HG02870 (cell line): ENCODE measurements around the gene PIH1D1.

ENCODE experiments used
- ATAC-seq: cut with Tn5 transposase; IDR thresholded peaks from one replicate; pipeline ENCODE4 v1.9.1; 2021; ENCODE audit warnings: mild to moderate bottlenecking, moderate library complexity; ENCODE audit not compliant: unreplicated experiment

The PIH1D1 gene

DNA sequence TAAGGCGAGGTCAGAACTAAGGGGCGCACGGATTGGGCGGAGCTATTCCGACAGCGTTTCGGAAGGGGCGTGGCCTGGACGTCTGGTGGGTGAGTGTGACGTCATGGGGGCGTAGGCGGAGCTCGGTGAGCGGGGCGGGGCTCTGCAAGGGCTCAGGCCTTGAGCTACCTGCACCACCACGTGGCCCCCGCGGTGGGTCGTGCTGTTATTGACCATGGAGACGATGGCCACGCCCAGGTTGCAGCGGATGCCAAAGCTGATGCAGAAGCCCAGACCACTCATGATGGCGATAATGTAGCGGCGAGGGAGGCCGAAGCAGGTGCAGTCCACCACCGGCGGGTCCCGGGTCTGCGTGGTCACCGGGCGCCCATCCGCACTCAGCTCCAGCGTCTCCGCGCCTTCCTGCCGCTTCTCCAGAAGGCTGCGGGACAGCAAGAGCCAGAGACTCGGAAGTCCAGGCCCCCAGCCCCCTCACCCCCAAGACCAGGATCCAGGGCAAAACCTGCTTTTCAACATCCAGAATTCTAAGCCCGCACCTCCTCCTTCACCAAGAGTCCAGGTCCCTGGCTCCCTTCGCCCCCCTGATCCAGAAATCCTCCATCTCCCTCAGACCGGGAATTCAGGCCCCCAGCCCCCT lies 15.1 kb downstream of the PIH1D1 start:
- ATAC-seq, result no peak

DNA sequence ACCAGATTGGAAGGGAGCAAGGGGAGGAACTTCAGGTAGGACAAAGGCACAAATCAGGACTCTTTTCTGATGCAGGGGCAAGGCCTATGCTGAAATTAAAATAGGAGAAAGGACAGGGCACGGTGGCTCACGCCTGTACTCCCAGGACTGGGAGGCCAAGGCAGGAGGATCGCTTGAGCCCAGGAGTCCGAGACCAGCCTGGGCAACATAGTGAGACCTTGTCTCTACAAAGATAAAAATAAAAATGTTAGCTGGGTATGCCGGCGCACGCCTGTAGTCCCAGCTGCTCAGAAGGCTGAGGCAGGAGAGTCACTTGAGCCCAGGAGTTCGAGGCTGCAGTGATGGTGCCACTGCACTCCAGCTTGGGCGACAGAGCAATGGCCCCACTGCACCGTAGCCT lies 15.9 kb downstream of the PIH1D1 start:
- no peak for ATAC-seq

DNA sequence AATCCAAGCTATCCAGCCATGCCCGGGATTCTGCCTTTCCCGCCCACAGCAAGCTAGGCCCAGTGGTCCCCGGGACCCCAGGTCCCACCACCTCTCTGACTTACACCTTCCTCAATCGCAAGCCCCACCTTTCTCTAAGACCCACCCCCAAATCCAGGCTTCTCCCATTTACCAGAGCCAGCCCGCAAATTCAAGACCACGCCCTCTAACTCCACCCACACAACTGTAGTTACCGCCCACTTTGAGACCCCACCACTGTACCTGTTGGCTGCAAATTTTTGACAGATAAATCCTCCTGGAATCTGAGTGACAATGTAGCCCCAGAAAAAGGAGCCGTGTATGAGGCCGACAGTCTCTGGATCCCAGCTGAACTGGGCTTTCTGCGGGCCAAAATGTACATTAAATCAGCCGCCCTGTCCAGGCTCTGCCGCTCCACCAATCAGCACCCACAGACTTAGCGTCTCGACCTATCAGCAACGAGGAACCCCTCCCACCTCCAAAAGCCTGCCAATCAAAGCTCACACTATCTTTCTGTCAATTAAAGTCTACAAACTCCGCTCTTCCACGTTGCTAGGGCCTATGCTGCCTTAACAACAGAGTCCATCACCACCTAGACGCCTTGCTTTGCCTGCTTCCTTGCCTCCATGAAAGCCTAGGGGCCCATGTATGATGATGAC lies 16.6 kb downstream of the PIH1D1 start:
- ATAC-seq, result no peak

DNA sequence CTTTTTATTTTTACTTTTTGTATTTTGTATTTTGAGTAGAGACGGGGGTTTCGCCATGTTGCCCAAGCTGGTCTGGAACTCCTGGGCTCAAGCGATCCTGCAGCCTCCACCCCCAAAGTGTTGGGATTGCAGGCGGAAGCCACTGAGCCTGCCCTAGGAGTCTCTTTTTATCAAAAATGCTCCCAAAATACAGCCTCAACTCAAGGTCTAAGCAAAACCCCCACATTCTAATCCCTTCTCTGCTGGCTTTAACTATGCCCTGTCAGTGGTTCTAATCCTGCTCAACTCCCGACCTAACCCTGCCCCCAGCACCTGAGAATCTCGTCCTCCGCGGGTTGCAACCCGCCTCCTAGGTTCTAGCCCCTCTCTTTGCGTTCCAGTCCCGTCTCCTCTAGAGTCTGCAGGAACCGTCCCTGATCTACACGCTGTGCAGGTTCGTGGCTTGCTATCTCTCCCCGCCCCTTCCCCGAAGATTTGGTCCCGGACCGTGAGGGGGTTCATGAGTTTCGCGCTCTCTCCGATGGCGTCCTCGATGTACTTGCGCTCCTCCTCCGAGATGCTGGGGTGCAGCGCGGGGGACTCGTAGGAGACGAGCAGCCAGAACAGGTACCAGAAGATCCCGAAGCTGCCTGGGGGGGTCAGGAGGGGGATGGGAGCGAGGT lies 18.2 kb downstream of the PIH1D1 start:
- ATAC-seq, result no peak

DNA sequence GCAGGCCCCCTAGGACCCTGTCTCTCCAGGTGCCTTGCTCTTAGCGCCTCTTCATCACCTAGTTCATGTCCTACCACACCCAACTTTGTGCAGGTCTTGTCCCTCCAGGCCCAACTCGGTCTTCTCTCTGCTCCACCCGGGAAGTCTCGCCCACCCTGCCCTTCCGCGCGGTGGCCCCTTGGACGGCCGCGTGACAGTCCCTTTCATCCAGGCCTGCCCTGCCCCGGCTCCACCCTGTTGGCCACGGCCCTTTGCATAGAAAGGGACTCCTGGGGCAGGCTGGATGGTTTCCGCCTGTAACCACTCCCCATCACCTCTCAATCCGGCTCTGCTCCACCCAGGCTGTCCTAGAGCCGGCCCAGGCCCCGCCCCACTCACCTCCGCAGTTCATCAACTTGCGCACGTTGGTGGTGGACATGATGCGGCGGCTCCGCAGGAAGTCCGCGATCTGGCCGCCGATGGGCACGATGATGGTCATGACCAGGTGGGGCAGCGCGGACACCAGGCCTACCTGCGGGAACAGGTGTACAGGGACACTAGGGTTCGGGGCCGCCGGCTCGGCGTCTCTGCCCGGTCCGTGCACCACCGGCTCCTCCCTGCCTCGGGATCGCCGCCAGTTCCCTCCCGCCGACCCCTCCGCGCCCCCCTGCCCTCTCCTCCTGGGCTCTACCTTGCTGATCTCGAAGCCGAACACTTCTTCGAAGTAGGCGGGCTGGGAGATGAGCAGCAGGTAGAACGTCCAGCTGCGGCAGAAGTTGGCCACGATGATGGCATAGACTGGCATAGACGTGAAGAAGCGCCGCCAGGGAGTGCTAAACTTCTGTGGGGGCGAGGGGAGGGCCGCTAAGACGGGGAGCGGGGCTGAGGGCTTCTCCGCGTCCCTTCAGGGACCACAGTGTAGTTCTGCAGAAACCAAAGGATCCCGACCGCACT lies 19.2 kb downstream of the PIH1D1 start:
- no peak for ATAC-seq

DNA sequence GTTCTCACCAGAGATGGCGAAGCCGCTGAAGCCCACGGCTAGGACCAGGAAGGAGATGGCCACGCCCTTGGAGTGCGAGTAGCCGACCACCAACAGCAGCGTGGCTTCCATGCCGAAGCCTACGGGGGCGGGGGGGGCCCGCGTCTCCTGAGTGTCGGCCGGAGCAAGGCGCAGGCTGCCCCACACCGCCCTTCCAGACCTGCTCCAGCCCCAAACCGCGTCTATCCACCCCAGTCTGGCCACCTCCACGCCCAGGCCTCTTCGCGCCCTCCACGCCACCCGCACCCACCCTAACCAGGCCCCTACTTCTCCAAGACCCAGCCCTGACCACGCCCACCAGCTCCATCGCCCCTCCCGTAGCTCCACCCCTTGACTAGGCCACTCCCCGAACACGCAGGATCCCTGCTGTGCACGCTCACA lies 20.3 kb downstream of the PIH1D1 start:
- no peak for ATAC-seq

DNA sequence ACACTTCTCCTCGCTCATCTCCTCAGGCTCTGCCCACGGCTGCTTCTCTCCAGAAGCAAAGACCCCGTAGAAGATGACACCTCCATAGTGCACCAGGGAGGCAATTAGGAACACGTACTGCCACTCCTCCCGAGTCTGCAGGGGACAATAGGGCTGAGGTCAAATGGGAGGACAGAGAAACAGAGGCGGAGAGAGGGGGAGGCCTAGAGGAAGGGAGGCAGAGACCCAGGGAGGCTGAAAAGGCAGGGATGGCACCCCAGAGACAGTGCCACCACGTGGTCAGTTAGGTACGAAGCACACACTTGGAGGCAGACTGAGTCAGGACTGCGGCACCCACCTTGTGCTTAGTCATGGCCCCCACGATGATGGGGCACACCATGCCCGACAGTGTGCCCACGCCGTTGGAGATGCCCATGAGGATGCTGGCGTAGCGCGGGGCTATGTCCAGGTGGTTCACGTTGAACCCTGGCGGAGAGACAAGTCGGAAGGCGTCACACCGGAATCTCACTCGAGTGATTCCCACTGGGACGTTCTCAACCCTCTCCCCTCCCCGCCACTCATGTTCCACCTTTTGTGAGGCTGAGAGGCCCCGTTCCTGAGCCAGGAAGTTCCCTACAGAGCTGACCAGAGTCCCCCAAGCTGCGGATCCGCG lies 20.8 kb downstream of the PIH1D1 start:
- ATAC-seq, result no peak

DNA sequence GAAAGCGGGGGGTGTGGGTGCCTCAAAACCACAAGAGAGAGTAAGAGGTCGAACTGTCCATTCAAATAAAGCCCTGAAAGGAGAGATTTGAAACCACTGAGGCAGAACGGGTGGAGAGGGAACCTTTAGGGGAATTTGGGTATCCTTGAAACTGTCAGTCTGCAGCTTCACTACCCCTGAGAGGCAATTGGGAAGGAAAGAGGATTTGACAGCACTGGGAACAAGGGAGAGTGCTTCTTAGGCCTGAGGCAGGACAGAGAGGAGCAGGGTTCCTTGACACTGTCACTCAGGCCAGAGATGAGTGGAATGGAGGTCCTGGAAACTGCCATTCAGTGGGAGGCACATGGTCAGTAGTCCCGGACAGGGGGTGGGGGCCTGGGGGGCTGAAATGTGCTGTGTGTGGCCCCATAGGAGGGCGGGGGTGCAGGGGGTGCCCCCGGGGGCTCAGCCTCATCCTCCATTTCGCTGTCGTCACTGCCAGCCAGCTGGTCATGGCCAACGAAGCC lies 21.4 kb downstream of the PIH1D1 start:
- ATAC-seq, result no peak

DNA sequence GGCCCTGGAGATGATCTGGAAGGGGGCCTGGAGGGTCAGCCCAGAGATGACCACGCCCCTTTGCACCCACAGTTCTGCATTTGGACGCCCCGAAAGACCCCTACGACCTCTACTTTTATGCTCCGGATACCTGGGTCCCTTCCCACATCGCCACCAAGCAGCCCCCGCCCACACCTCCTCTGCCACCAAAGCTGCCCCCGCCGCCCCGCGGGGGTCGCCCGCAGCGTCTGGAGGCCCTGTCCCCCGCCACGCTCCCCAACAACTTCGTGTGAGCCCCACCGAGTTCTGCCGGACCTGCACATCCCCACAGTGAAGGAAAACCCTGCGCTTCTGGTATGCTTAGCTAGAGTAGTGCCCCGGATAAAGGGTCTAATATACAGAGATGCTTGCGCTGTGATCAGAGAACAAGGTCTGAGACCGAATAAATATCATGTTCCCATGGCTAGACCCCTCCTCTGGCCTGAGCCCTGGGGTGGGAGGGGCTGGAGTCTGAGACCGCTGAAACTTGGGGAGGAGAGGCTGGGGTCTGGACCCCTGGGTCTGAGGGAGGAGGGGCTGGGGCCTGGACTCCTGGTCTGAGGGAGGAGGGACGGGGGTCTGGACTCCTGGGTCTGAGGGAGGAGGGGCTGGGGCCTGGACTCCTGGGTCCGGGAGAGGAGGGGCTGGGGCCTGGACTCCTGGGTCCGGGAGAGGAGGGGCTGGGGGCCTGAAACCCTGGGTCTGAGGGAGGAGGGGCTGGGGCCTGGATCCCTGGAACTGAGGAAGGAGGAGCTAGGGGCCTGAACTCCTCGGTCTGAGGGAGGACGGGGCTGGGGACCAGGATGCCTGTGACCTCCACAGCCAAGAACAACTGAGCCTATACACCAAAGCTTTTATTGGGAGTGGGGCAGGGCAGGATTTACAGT lies 22.8 kb downstream of the PIH1D1 start:
- ATAC-seq, result no peak

DNA sequence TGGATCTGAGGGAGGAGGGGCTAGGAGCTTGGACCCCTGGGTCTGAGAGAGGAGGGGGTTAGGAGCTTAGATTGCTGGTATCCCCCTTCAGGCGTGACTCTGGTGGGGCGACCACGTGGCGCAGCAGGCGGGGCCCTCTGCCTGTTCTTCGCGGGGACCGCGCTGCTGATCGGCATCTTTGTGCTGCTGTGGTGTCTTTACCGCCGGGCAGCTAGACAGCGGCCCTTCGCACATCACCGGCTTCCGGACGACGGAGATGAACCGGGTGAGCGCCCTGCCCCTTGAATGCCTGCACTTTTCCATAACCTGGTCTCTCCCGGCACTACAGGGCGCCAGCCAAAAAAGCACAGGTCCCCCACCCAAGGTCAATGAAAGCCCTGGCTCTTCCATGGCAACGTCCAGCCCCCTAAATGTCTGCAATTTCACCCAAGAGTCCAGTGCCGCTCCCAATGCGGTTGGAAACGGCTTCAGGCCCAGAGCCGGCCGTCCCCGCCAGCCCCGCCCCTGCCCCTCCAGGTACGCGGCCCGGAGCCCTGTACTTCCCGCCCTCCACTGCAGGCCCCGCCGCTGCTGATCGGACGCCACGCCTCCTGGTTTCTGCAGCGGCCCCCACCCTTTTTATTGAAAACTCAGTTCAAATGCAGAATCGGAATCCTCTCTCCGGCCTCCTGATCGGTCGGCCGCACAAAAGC lies 23.6 kb downstream of the PIH1D1 start:
- ATAC-seq, result no peak

DNA sequence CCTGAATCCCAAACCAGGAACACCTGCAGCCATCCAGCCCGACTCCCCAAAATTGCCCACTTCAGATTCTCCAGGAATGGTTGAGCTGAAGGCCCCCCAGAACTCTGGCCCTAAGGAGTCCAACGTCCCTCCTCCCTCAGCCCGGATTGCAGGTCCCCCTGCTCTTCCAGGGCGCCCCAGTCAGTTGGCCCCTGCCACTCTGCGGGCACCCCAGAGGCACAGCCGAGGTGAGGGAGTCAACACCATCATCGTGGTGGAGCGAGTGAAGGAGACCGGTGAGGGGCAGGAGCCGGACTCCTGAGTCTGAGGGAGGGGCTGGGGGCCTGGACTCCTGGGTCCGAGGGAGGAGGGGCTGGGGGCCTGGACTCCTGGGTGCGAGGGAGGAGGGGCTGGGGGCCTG lies 24.3 kb downstream of the PIH1D1 start:
- ATAC-seq, result no peak

DNA sequence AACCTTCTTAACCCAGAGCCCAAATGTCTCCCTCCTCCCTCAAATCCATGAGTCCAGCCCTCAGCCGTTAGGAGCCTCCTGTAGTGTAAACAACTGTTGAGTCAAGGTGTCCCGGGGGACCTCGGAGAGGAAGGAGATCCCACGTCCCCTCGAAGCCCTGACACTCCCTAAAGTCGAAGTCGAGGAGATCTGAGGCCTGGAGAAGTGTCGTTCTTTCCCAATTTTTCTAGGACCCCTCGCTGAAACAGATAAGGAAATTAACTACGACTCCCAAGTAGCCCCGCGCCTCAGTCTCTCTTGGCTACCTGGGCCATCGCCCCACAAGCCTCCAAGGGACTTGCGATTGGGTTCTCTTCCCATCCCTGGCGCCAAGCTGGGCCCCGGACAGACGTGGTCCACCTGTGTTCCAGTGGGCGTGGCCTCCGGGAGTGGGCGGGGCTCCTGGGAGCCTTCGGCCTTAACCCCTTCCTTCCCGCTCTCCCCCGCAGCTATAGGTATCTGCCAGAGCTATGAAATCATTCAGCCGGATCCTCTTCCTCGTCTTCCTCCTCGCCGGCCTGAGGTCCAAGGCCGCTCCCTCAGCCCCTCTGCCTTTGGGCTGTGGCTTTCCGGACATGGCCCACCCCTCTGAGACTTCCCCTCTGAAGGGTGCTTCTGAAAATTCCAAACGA lies 25.6 kb downstream of the PIH1D1 start:
- ATAC-seq, result no peak

DNA sequence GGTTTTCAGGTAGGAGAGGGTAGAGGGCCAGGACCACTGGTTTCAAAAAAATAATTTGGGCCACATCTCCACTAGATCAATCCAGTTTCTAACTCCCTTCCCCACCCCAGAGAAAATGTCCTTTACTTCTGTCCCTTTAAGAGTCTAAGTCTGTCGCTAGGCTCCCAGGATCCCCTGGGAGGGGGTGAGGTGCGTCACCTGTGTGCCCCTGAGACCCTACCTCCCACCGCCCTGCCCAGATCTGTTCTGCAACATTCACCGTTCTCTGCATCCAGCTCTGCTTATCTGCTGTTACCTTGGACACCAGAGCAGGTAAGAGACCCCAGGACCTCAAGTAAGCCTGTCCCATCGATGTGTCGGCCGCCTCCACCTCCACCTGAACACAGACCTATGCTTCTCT lies 26.4 kb downstream of the PIH1D1 start, which contains the start of gene GFY:
Gene GFY (plus strand): TSS at position 211 of the 400 bp plus-strand sequence. CDS start 1,043 bp downstream, outside the sequence.
- no peak for ATAC-seq

DNA sequence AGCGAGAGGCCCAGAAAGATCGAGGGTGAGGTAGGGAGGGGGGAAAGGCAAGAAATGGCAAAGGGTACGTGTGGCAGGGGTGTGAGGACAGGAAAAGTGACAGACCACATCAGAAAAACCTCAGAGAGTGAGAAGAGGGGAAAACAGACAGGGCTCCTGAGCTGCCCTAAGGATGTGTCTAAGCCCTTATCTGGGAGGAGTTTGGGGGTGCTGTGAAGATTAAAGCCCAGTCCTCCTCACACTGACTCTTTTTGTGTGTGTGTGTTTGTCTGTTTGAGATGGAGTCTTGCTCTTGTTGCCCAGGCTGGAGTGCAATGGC lies 27.7 kb downstream of the PIH1D1 start:
- ATAC-seq, result no peak

DNA sequence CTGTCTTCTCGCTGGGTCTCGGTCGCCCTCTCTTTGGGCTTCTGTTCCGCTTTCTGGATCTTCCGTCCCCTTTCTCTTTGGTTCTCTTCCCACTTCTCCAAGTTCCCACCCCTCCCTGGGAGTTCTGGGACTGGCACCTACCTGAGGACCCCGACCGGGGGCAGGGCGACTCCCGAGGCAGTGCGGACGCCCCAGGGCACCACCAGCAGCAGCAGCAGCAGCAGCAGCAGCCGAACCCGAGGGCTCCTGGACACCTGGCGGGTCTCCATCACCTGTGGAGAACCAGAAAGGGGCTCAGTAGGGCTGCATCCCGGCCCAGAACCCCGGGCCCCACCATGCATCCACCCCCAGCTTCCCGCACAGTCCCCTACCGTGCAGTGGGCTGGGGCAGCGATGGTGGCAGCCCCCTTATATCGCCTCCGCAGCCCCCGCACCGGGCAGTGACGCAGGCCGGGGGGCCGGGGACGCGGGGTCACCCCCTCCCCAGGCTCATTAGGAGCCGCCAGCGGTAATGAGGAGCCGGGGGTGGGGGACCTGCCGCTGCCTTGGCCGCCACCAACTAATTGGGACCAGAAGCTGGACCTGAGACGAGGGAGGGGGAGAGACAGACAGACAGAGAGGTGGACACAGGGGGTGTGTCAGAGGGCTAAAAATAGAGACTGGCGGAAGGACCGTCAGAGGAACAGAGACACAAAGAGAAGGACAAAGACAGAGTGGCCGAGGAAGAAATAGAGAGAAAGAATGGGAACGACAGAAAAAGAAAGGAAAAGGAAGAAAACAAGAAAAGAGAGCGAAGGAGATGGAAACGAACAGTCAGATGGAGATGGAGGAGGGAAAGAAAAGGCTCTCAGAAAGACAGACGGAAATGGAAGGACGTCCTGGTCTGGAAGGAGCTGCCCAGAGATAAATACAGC lies 28.3 kb downstream of the PIH1D1 start, which contains the start of gene PTH2:
Gene PTH2 (minus strand): TSS at position 371 of the 914 bp plus-strand sequence. CDS start 102 bp downstream, at position 269.
- no peak for ATAC-seq

DNA sequence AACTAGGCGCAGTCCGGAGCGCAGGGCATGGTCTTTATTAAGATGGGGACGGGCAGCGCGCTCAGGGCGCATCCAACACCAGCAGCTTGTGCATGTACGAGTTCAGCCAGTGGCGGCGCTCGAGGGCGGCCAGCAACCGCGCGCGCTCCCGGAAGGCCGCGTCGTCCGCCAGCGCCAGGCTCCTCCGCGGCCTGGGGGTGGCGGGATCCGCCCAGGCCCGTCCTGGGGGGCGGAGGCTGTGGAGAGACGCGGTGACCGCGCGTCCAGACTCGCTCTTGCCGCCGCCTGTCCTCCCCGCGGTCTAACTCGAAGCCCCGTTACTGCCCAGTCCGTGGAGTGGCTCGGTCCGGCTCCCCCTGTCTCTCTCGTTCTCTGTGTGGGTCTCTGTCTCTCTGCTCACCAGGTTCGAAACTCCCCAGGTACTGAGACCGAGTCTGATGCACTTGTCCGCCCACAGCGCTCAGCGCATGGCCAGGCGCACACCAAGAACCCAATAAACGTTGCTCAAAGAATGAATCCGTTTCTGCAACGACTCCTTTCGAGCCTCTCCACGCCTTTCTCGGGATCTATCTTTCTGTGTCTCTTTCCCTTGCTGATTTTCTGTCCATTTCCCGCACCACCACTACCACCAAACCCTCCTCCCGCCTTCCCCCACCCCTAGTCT lies 29.1 kb downstream of the PIH1D1 start:
- ATAC-seq, result no peak

DNA sequence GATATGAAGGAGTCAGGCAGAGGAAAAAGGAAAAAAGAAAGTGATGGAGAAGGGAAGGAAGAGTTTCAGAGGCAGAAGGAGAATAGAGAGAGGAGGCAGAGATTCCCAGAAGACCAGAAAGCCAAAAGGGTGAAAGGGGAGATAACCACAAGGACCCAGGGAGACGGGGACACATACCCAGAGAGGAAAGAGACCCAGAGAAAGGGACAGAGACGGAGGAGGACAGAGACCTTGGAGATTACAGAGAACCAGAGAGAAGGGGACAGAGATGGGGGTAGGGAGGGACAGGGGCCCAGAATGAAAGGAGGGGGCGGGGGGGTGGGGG lies 29.8 kb downstream of the PIH1D1 start:
- no peak for ATAC-seq
